HL-60 (cell line): ENCODE data around the gene SCN2A.

Experiments
- CTCF ChIP-seq: IDR thresholded peaks from one replicate; pipeline ENCODE4 v1.5.1; 2011; ENCODE audit warnings: low read length, control low read depth, inconsistent platforms; ENCODE audit not compliant: insufficient read depth
- GABPA ChIP-seq: IDR thresholded peaks from 2 replicates; pipeline ENCODE4 v1.6.1; 2012; ENCODE audit warnings: low read depth
- REST ChIP-seq: IDR thresholded peaks from 2 replicates; pipeline ENCODE4 v1.6.1; 2012; ENCODE audit warnings: low read depth; ENCODE audit not compliant: insufficient replicate concordance

GRCh38 chr2:165275932-165276331, 36.7 kb downstream of the SCN2A start:
- TF ChIP-seq CTCF (no peak), GABPA (no peak), REST (no peak)
